GM19324 (cell line): ENCODE measurements around the gene PGLYRP4.

Source experiments
- ATAC-seq: cut with Tn5 transposase; IDR thresholded peaks from one replicate; pipeline ENCODE4 v1.9.1; 2021; ENCODE audit warnings: mild to moderate bottlenecking, moderate library complexity; ENCODE audit not compliant: unreplicated experiment, low FRiP score

PGLYRP4 gene

GRCh38 chr1:153348511-153349362 is at the start of gene PGLYRP4:
TSS of gene PGLYRP4 (minus strand) at chr1:153348841. CDS start at chr1:153347932, 909 bp downstream.
- ATAC-seq, result no peak

- ATAC-seq, result no peak
Observed at GRCh38 chr1:153397924-153398651, 49.4 kb upstream of the PGLYRP4 start.

- ATAC-seq, result no peak
Observed at GRCh38 chr1:153397051-153397923, 48.6 kb upstream of the PGLYRP4 start.

- no peak for ATAC-seq
Observed at GRCh38 chr1:153396461-153396860, 47.8 kb upstream of the PGLYRP4 start.

- ATAC-seq, result no peak
Observed at GRCh38 chr1:153395776-153396175, 47.1 kb upstream of the PGLYRP4 start.

GRCh38 chr1:153395136-153395685 is 46.6 kb upstream of the PGLYRP4 start:
- no peak for ATAC-seq

GRCh38 chr1:153394391-153394790 is 45.8 kb upstream of the PGLYRP4 start:
- ATAC-seq, result no peak

- ATAC-seq, result no peak
Observed at GRCh38 chr1:153393926-153394325, 45.3 kb upstream of the PGLYRP4 start.

- ATAC-seq, result no peak
Observed at GRCh38 chr1:153392822-153393221, 44.2 kb upstream of the PGLYRP4 start.

GRCh38 chr1:153392258-153392657 is 43.6 kb upstream of the PGLYRP4 start:
- ATAC-seq, result no peak

GRCh38 chr1:153390938-153391710 is 42.5 kb upstream of the PGLYRP4 start, which contains the start of gene S100A8:
TSS of gene S100A8 (minus strand) at chr1:153391073. CDS start at chr1:153390535, 538 bp downstream.
- ATAC-seq, result no peak

- no peak for ATAC-seq
Observed at GRCh38 chr1:153389973-153390879, 41.6 kb upstream of the PGLYRP4 start.

- no peak for ATAC-seq
Observed at GRCh38 chr1:153389401-153389800, 40.8 kb upstream of the PGLYRP4 start.

GRCh38 chr1:153387785-153388184 is 39.1 kb upstream of the PGLYRP4 start:
- ATAC-seq, result no peak

- ATAC-seq, result no peak
Observed at GRCh38 chr1:153387001-153387400, 38.4 kb upstream of the PGLYRP4 start.

GRCh38 chr1:153386500-153386901 is 37.9 kb upstream of the PGLYRP4 start:
- ATAC-seq, result no peak

- ATAC-seq, result no peak
Observed at GRCh38 chr1:153384958-153385580, 36.4 kb upstream of the PGLYRP4 start.

- no peak for ATAC-seq
Observed at GRCh38 chr1:153380711-153381110, 32.1 kb upstream of the PGLYRP4 start.
